ENCODE measurements around the gene TMEM94. TPM values are rescaled to one million over a fixed set of nuclear protein-coding genes. Genes with fewer than 3 reads are reported as not detected.
"Not testable (repeated sequence)": the region's sequence is repeated elsewhere in the genome, so short reads cannot be mapped to it uniquely, and the experiment has no call there.

The TMEM94 gene
- total RNA-seq, 1 donor from 2014 or later, result 197 TPM

- H3K27ac Mint-ChIP-seq, result no peak overlapping the region
- H3K4me1 Mint-ChIP-seq (ENCODE audit: low read depth), result peaks cover 2% of the 10 kb centered on the region
- no peaks in the 10 kb centered on the region for H3K9me3 Mint-ChIP-seq (ENCODE audit: low read depth)
- DNase-seq (ENCODE audit: low spot score, unreplicated experiment), result no peak
- TF ChIP-seq, protein P1, sequence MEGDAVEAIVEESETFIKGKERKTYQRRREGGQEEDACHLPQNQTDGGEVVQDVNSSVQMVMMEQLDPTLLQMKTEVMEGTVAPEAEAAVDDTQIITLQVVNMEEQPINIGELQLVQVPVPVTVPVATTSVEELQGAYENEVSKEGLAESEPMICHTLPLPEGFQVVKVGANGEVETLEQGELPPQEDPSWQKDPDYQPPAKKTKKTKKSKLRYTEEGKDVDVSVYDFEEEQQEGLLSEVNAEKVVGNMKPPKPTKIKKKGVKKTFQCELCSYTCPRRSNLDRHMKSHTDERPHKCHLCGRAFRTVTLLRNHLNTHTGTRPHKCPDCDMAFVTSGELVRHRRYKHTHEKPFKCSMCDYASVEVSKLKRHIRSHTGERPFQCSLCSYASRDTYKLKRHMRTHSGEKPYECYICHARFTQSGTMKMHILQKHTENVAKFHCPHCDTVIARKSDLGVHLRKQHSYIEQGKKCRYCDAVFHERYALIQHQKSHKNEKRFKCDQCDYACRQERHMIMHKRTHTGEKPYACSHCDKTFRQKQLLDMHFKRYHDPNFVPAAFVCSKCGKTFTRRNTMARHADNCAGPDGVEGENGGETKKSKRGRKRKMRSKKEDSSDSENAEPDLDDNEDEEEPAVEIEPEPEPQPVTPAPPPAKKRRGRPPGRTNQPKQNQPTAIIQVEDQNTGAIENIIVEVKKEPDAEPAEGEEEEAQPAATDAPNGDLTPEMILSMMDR (IDR thresholded peaks at IDR 0.05; ENCODE audit: unreplicated experiment), result no peak
- H3K4me3 Mint-ChIP-seq (ENCODE audit: low read depth), result no peak overlapping the region
- H3K36me3 Mint-ChIP-seq (ENCODE audit: insufficient read depth), result no peaks in the 10 kb centered on the region
- H3K27me3 Mint-ChIP-seq, result no peaks in the 10 kb centered on the region
These were observed 6.2 kb upstream of the TMEM94 start for GRCh38 chr17:75450270-75450669.

- H3K36me3 Mint-ChIP-seq (ENCODE audit: insufficient read depth), result no peaks in the 10 kb centered on the region
- no peaks in the 10 kb centered on the region for H3K9me3 Mint-ChIP-seq (ENCODE audit: low read depth)
- H3K4me1 Mint-ChIP-seq (ENCODE audit: low read depth), result peaks cover 21% of the 10 kb centered on the region
- H3K27me3 Mint-ChIP-seq, result no peaks in the 10 kb centered on the region
- H3K27ac Mint-ChIP-seq, result no peak overlapping the region
- no peak for DNase-seq (ENCODE audit: low spot score, unreplicated experiment)
- TF ChIP-seq, protein P1 (IDR thresholded peaks at IDR 0.05; ENCODE audit: unreplicated experiment), result no peak
- H3K4me3 Mint-ChIP-seq (ENCODE audit: low read depth), result no peak overlapping the region
These were observed 2.2 kb upstream of the TMEM94 start for GRCh38 chr17:75454193-75454592.

DNA sequence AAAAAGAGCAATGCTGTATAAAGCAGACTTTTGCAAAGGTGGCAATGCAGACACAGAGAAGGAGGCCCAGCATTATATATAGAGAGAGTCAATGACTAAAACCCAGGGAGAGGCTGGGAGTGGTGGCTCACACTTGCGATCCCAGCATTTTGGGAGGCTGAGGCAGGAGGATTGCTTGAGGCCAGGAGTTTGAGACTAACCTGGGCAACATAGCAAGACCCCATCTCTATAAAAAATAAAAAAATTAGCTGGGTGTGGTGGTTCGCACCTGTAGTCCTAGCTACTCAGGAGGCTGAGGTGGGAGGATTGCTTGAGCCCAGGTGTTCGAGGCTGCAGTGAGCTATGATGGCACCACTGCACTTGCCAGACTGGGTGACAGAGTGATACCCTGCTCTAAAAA lies 1.8 kb upstream of the TMEM94 start:
- not testable (repeated sequence) for H3K27me3 Mint-ChIP-seq; H3K9me3 Mint-ChIP-seq (ENCODE audit: low read depth); H3K36me3 Mint-ChIP-seq (ENCODE audit: insufficient read depth); H3K4me3 Mint-ChIP-seq (ENCODE audit: low read depth); H3K27ac Mint-ChIP-seq; DNase-seq (ENCODE audit: low spot score, unreplicated experiment)
- peaks cover 26% of the 10 kb centered on the region for H3K4me1 Mint-ChIP-seq (ENCODE audit: low read depth)

DNA sequence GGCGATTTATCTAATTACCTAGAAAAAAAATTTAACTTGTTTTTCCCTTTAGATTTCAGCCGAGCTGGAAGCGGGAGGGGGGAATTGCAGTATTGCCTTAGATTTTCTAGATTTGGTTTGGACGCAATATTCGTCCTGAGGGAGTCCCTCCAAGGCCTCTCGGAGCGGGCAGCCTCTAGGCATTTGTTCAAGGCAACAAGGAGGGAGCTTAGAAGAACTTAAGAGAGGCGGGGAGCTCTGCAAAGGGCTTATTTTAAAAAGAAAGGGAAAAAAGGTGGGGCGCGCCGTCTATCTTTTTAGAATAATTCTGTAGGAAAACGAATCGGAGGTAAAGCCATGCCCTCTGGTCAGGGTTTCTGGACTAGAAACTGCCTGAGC lies 407 bp upstream of the TMEM94 start:
- Mint-ChIP-seq H3K4me3 (ENCODE audit: low read depth) (peak overlapping the region; percentile 82), H3K36me3 (ENCODE audit: insufficient read depth) (no peaks in the 10 kb centered on the region), H3K4me1 (ENCODE audit: low read depth) (peaks cover 35% of the 10 kb centered on the region), H3K9me3 (ENCODE audit: low read depth) (no peaks in the 10 kb centered on the region), H3K27ac (peak overlapping the region; percentile 98), H3K27me3 (no peaks in the 10 kb centered on the region)
- TF ChIP-seq, protein P1 (IDR thresholded peaks at IDR 0.05; ENCODE audit: unreplicated experiment), result no peak
- DNase-seq (ENCODE audit: low spot score, unreplicated experiment), result no peak

- no peak for DNase-seq (ENCODE audit: low spot score, unreplicated experiment)
- Mint-ChIP-seq H3K4me1 (ENCODE audit: low read depth) (peaks cover 35% of the 10 kb centered on the region), H3K27me3 (no peaks in the 10 kb centered on the region), H3K27ac (peak overlapping the region; percentile 98), H3K4me3 (ENCODE audit: low read depth) (peak overlapping the region; percentile 82), H3K9me3 (ENCODE audit: low read depth) (no peaks in the 10 kb centered on the region), H3K36me3 (ENCODE audit: insufficient read depth) (no peaks in the 10 kb centered on the region)
- TF ChIP-seq, protein P1 (IDR thresholded peaks at IDR 0.05; ENCODE audit: unreplicated experiment), result no peak
These were observed 716 bp downstream of the TMEM94 start for GRCh38 chr17:75457047-75457654.

DNA sequence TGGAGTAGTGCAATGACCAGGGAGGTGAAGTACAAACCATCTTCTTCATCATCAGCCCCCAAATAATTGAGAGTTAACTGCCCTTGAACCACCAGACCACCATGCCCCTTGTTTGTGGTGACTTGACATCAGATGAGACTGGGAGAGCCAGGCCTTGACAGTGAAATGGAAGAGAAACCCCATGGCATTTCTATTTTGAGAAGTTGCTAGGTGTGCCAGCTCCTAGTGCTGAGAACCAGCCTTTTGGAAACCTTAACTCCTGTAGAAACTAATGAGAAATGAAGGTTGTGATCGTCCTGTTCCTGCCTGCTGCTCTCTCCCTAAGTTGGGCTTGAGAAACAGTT lies 2.8 kb downstream of the TMEM94 start:
- peak overlapping the region; percentile 89 for H3K27ac Mint-ChIP-seq
- H3K4me1 Mint-ChIP-seq (ENCODE audit: low read depth), result peaks cover 38% of the 10 kb centered on the region
- TF ChIP-seq, protein P1 (IDR thresholded peaks at IDR 0.05; ENCODE audit: unreplicated experiment), result no peak
- H3K9me3 Mint-ChIP-seq (ENCODE audit: low read depth), result no peaks in the 10 kb centered on the region
- no peak for DNase-seq (ENCODE audit: low spot score, unreplicated experiment)
- peaks cover 2% of the 10 kb centered on the region for H3K36me3 Mint-ChIP-seq (ENCODE audit: insufficient read depth)
- no peaks in the 10 kb centered on the region for H3K27me3 Mint-ChIP-seq
- H3K4me3 Mint-ChIP-seq (ENCODE audit: low read depth), result no peak overlapping the region
